ENCODE results near the gene HOXA6.

The HOXA6 gene

DNA sequence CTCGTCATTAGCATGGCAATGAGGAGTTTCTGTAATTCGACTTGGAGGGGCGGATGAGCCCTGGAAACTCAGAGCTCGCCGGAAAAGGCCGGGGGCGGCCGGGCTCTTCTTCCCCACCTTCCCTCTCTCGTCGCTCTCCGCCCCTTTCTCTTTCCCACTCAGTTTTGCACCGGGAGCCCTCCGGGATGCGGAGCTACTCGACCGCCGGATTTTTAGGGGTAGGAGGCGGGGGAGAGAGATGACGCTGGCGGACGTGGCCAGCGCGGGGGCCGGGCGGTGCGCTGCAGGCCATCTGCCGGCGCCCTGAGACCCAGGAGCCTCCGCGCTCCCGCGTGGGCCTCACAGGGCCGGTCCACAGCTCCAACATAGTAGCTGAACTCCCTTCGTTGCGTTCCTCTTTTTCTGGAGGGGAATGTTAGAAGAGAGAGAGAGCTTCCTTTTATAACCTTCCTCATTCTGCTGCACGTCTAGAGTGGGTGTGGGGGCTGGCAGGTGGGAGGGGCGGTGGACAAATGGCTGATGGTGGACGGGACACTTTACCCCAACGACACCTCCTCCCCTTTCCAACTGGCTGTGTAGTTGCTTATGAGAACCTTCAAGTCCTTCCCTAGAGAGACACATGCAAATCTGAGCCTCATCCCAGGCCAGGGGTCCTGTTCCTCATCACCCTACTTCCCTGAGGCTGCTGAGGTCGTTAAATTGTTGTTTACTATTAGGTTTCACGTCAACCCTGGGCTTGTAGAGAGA is 50.6 kb downstream of the HOXA6 start:
- TF ChIP-seq, protein P1, sequence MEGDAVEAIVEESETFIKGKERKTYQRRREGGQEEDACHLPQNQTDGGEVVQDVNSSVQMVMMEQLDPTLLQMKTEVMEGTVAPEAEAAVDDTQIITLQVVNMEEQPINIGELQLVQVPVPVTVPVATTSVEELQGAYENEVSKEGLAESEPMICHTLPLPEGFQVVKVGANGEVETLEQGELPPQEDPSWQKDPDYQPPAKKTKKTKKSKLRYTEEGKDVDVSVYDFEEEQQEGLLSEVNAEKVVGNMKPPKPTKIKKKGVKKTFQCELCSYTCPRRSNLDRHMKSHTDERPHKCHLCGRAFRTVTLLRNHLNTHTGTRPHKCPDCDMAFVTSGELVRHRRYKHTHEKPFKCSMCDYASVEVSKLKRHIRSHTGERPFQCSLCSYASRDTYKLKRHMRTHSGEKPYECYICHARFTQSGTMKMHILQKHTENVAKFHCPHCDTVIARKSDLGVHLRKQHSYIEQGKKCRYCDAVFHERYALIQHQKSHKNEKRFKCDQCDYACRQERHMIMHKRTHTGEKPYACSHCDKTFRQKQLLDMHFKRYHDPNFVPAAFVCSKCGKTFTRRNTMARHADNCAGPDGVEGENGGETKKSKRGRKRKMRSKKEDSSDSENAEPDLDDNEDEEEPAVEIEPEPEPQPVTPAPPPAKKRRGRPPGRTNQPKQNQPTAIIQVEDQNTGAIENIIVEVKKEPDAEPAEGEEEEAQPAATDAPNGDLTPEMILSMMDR (conservative IDR thresholded peaks at IDR 0.05; ENCODE audit: control insufficient read depth, insufficient read depth, low read depth, low read length) = no peak
- DNase-seq (ENCODE audit: low read depth) = peak; percentile 59
- peak overlapping the region; percentile 93 for H3K4me3 ChIP-seq (ENCODE audit: control insufficient read depth, low read depth, low read length)

DNA sequence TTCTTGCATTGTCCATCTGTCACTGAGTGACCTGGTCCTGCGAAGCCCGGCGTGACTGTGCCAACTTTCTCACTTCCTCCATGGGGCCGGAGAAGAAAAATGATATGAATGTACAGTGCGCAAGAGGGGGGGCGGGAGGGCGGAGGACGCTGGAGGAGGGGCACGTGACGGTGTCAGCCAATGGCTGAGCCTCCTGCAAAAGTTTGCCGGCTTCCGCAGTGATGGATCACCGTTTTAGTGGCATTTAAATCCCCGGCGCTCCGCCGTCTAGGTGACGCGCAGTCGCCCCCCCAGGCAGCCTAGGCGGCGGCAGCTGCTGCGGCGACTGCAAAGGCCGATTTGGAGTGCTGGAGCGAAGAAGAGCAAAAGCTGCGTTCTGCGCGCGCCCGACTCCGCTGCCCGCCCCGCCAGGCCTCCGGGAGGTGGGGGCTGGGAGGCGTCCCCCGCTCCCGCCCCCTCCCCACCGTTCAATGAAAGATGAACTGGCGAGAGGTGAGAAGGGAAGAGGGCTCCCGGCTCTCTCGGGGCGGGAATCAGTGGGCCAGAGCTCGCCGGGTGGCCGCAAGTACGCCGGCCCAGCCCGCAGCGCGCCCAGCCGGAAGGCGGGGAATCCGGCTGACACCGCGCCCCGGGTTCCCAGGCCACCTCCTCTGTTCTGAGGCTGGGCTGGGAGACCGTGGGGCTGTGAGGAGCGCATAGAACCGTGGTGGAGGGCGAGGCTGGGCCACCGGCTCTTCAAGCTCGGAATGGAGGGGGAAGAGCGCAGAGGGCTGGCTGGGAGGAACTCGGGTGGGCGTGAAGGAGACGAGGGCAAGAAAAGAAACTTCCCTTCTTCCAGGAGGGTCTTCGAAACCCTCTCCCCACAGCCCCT is 51.4 kb downstream of the HOXA6 start, which contains the start of gene HOXA1:
HOXA1 (minus strand) TSS at position 104 of the 871 bp plus-strand sequence; CDS start at position 16, 88 bp downstream.
- TF ChIP-seq, protein P1 (conservative IDR thresholded peaks at IDR 0.05; ENCODE audit: control insufficient read depth, insufficient read depth, low read depth, low read length) = no peak
- peak; percentile 92 for DNase-seq (ENCODE audit: low read depth)
- H3K4me3 ChIP-seq (ENCODE audit: control insufficient read depth, low read depth, low read length) = peak within 1 kb of the TSS; percentile 93
